SK-N-SH (cell line): ENCODE results near the gene NUDT7. TPM values are rescaled to one million over a fixed set of nuclear protein-coding genes. Genes with fewer than 3 reads are reported as not detected.

Source experiments
- CTCF ChIA-PET: fragments of 300-600, 350-600 bp; formaldehyde crosslinking; extraction: SDS; loops from one replicate; lab custom pipeline; 2021; lab: Yijun Ruan, JAX
- POLR2A ChIA-PET: fragments of 350-600 bp; sonication (Branson Sonifier 250); formaldehyde crosslinking; extraction: SDS; loops from one replicate; lab custom pipeline; 2020; ENCODE audit warnings: antibody characterized with exemption, inconsistent platforms; lab: Yijun Ruan, JAX
- DNase-seq: peaks from one replicate; pipeline ENCODE4 v3.0.0; 2012
- H2AFZ ChIP-seq: fragments of 200-600 bp; sonication (generic); 2 replicates; pipeline ENCODE4 v1.8.1; 2016; ENCODE audit warnings: antibody characterized with exemption, mild to moderate bottlenecking, low read depth
- H3F3A ChIP-seq: fragments of 200-600 bp; sonication (generic); replicated peaks from 2 replicates; pipeline ENCODE3; 2016; ENCODE audit warnings: antibody characterized with exemption, mild to moderate bottlenecking; ENCODE audit not compliant: insufficient read depth
- H3K27ac ChIP-seq, 2 experiments: fragments of 200-500 bp in 1 of 2; fragments of 200-600 bp in 1 of 2; sonication (Bioruptor generic) in 1 of 2; sonication (generic), shearing (Covaris generic) in 1 of 2; 2 replicates each; pipeline versions ENCODE4 v1.5.1 to v1.6.1; 2014 to 2016; ENCODE audit warnings: low read depth in 2 of 2, inconsistent platforms in 1 of 2, low read length in 1 of 2, mild to moderate bottlenecking in 1 of 2, mixed read lengths in 1 of 2
- H3K27me3 ChIP-seq: fragments of 200-600 bp; sonication (generic), shearing (Covaris generic); 2 replicates; pipeline ENCODE4 v1.6.1; 2016; ENCODE audit warnings: mixed run types; ENCODE audit not compliant: insufficient read depth
- H3K36me3 ChIP-seq, 2 experiments: fragments of 200-500 bp in 1 of 2; fragments of 200-600 bp in 1 of 2; sonication (Bioruptor generic) in 1 of 2; sonication (generic) in 1 of 2; replicated peaks in 1 of 2; 2 replicates each; pipeline versions ENCODE3 to v1.5.1; 2014 to 2016; ENCODE audit warnings: low read length in 1 of 2, mild to moderate bottlenecking in 1 of 2; ENCODE audit not compliant: insufficient read depth in 2 of 2, control insufficient read depth in 1 of 2
- H3K4me1 ChIP-seq, 2 experiments: fragments of 200-500 bp in 1 of 2; fragments of 200-600 bp in 1 of 2; sonication (Bioruptor generic) in 1 of 2; sonication (generic), shearing (Covaris generic) in 1 of 2; 2 replicates each; pipeline versions ENCODE4 v1.5.1 to v1.6.1; 2014 to 2016; ENCODE audit warnings: low read depth in 1 of 2, low read length in 1 of 2, mixed run types in 1 of 2; ENCODE audit not compliant: insufficient read depth in 2 of 2, control insufficient read depth in 1 of 2
- H3K4me2 ChIP-seq: fragments of 200-600 bp; sonication (generic), shearing (Covaris generic); 2 replicates; pipeline ENCODE4 v1.6.1; 2017; ENCODE audit warnings: mixed run types
- H3K4me3 ChIP-seq, 2 experiments: fragments of 200-500 bp in 1 of 2; fragments of 200-600 bp in 1 of 2; sonication (Bioruptor generic) in 1 of 2; sonication (generic), shearing (Covaris generic) in 1 of 2; 2 replicates each; pipeline versions ENCODE4 v1.5.1 to v1.8.1; 2014 to 2016; ENCODE audit warnings: low read depth in 2 of 2, inconsistent platforms in 1 of 2, low read length in 1 of 2, mild to moderate bottlenecking in 1 of 2, mixed read lengths in 1 of 2, moderate library complexity in 1 of 2
- H3K79me2 ChIP-seq: fragments of 200-600 bp; sonication (generic); 2 replicates; pipeline ENCODE4 v1.8.1; 2017; ENCODE audit warnings: mild to moderate bottlenecking; ENCODE audit not compliant: insufficient read depth
- H3K9ac ChIP-seq: fragments of 200-600 bp; sonication (generic); 2 replicates; pipeline ENCODE4 v1.6.1; 2017; ENCODE audit warnings: mixed run types
- H3K9me2 ChIP-seq: fragments of 200-600 bp; sonication (generic); 2 replicates; pipeline ENCODE4 v1.6.1; 2017; ENCODE audit warnings: mixed run types
- H3K9me3 ChIP-seq: fragments of 200-600 bp; sonication (generic); 2 replicates; pipeline ENCODE4 v1.6.1; 2017; ENCODE audit warnings: mixed run types, mild to moderate bottlenecking, moderate library complexity
- H4K20me1 ChIP-seq: fragments of 200-600 bp; sonication (generic); 2 replicates; pipeline ENCODE4 v1.6.1; 2017; ENCODE audit warnings: mild to moderate bottlenecking, mixed run types; ENCODE audit not compliant: insufficient read depth
- FOXJ3 ChIP-seq: sonication (generic); formaldehyde crosslinking; IDR thresholded peaks from 2 replicates; pipeline ENCODE4 v1.5.1; 2020; ENCODE audit warnings: mild to moderate bottlenecking, missing genetic modification reagents
- GABPA ChIP-seq: IDR thresholded peaks from 2 replicates; pipeline ENCODE4 v1.4.0; 2012; ENCODE audit warnings: low read depth, mild to moderate bottlenecking
- MEF2A ChIP-seq: IDR thresholded peaks from 2 replicates; pipeline ENCODE4 v1.4.0; 2012; ENCODE audit warnings: low read depth, borderline replicate concordance
- NFIC ChIP-seq: IDR thresholded peaks from 2 replicates; pipeline ENCODE4 v1.4.0; 2012; ENCODE audit warnings: borderline replicate concordance
- NRF1 ChIP-seq: IDR thresholded peaks from 2 replicates; pipeline ENCODE4 v1.6.1; 2012; ENCODE audit warnings: low read depth, mild to moderate bottlenecking, low read length
- RAD21 ChIP-seq: IDR thresholded peaks from 2 replicates; pipeline ENCODE4 v1.6.1; 2012; ENCODE audit warnings: mild to moderate bottlenecking, low read length
- RCOR1 ChIP-seq: fragments of 150-350 bp; IDR thresholded peaks from 2 replicates; pipeline ENCODE4 v1.6.1; 2017; ENCODE audit warnings: antibody characterized with exemption, low read length
- RXRA ChIP-seq: IDR thresholded peaks from 2 replicates; pipeline ENCODE4 v1.4.0; 2012; ENCODE audit warnings: low read depth, mild to moderate bottlenecking, borderline replicate concordance
- SMC3 ChIP-seq: IDR thresholded peaks from 2 replicates; pipeline ENCODE4 v1.6.1; 2012; ENCODE audit warnings: low read depth, low read length, improper control_type of control experiment
- TAF1 ChIP-seq: IDR thresholded peaks from 2 replicates; pipeline ENCODE4 v1.6.1; 2012; ENCODE audit warnings: low read depth, mild to moderate bottlenecking, low read length, moderate library complexity, borderline replicate concordance
- YY1 ChIP-seq: IDR thresholded peaks from 2 replicates; pipeline ENCODE4 v1.4.0; 2012; ENCODE audit warnings: low read depth, mild to moderate bottlenecking
- WGBS: methylation state at CpG from one replicate; pipeline ENCODE4 v1.1.6; 2017; ENCODE audit warnings: low lambda C conversion rate; 5-methylcytosine and 5-hydroxymethylcytosine counted together
- polyA plus RNA-seq, 3 experiments: library from polyadenylated mRNA; depleted of rRNA; stranded (reverse); fragments of >200 nt; gene quantifications; 2 replicates each; pipeline ENCODE4 v1.2.3, GENCODE V29; 2012
- TF ChIP-seq, protein P1 (sequence below): fragments of 150-350 bp; IDR thresholded peaks from 2 replicates; pipeline ENCODE4 v1.6.1; 2017; ENCODE audit warnings: antibody characterized with exemption, low read length, low read depth, borderline replicate concordance

Gene NUDT7
- polyA plus RNA-seq, 1 of the 3 experiments (the other 2 are of a cell fraction): 11.4 TPM

- H3F3A ChIP-seq: no peaks in the 10 kb centered on the region
- H3K9me3 ChIP-seq: no peaks in the 10 kb centered on the region
- H3K27ac ChIP-seq: no peak overlapping the region
- no peak overlapping the region for H2AFZ ChIP-seq
- WGBS: 75% methylated on average over 11 of the region's 11 CpGs
- TF ChIP-seq SMC3: no peak
- TF ChIP-seq YY1: no peak
- TF ChIP-seq, all 33 proteins: peak for 0
- Histone ChIP-seq H4K20me1 (no peaks in the 10 kb centered on the region), H3K9me2 (no peaks in the 10 kb centered on the region), H3K36me3 (no peaks in the 10 kb centered on the region), H3K4me3 (no peak overlapping the region), H3K4me2 (no peak overlapping the region), H3K27me3 (no peaks in the 10 kb centered on the region), H3K4me1 (no peaks in the 10 kb centered on the region; a peak in 1 of 4 replicates), H3K9ac (no peak overlapping the region), H3K79me2 (no peaks in the 10 kb centered on the region)
- DNase-seq: no peak
- ChIA-PET POLR2A (no interaction called here), CTCF (no interaction called here)
Measured at GRCh38 chr16:77732241-77732946, 10.1 kb downstream of the NUDT7 start.

DNA sequence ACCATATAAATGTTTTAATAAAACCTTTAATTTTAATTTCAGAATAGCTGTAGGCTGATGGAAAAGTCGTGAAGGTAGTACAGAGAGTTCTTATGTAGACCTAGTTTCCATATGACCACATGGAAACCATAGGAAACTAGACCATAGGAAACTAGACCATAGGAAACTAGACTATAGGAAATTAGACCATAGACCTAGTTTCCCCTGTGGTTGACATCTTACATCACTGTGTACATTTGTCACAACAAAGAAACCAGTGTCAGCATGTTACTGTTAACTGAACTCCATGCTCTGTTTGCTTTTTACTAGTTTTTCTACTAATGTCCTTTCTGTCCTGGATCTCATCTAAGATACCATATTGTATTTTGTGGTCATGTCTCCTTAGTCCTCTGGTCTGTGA lies 14.6 kb downstream of the NUDT7 start:
- H3K36me3 ChIP-seq: no peaks in the 10 kb centered on the region
- 6% methylated on average over 1 of the region's 1 CpG for WGBS
- H2AFZ ChIP-seq: no peak overlapping the region
- no peak overlapping the region for H3K27ac ChIP-seq
- TF ChIP-seq TAF1: no peak
- TF ChIP-seq FOXJ3 (CRISPR knock-in tag): no peak
- TF ChIP-seq RCOR1: no peak
- TF ChIP-seq GABPA: no peak
- no peak for TF ChIP-seq RAD21
- no peak for TF ChIP-seq NRF1
- TF ChIP-seq MEF2A: no peak
- TF ChIP-seq, protein P1, sequence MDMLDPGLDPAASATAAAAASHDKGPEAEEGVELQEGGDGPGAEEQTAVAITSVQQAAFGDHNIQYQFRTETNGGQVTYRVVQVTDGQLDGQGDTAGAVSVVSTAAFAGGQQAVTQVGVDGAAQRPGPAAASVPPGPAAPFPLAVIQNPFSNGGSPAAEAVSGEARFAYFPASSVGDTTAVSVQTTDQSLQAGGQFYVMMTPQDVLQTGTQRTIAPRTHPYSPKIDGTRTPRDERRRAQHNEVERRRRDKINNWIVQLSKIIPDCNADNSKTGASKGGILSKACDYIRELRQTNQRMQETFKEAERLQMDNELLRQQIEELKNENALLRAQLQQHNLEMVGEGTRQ: no peak
- TF ChIP-seq RXRA: no peak
- TF ChIP-seq NFIC: no peak
- CTCF ChIA-PET: no interaction called here
- POLR2A ChIA-PET: no interaction called here
- H3F3A ChIP-seq: no peaks in the 10 kb centered on the region
- no peaks in the 10 kb centered on the region for H3K9me3 ChIP-seq
- H3K27me3 ChIP-seq: no peaks in the 10 kb centered on the region
- no peaks in the 10 kb centered on the region for H3K9me2 ChIP-seq
- H3K4me2 ChIP-seq: no peak overlapping the region
- DNase-seq: no peak
- H4K20me1 ChIP-seq: no peaks in the 10 kb centered on the region
- H3K9ac ChIP-seq: no peak overlapping the region
- no peaks in the 10 kb centered on the region; a peak in 1 of 4 replicates for H3K4me1 ChIP-seq
- H3K4me3 ChIP-seq: no peak overlapping the region
- H3K79me2 ChIP-seq: no peaks in the 10 kb centered on the region
